ENCODE data around the gene HLA-DOA. TPM values are rescaled to one million over a fixed set of nuclear protein-coding genes. Genes with fewer than 3 reads are reported as not detected.

The HLA-DOA gene
- total and polyA plus RNA-seq, 2 donors (not counting 1 experiment from before 2014, with no cell fraction given), result 209 to 338 TPM

DNA sequence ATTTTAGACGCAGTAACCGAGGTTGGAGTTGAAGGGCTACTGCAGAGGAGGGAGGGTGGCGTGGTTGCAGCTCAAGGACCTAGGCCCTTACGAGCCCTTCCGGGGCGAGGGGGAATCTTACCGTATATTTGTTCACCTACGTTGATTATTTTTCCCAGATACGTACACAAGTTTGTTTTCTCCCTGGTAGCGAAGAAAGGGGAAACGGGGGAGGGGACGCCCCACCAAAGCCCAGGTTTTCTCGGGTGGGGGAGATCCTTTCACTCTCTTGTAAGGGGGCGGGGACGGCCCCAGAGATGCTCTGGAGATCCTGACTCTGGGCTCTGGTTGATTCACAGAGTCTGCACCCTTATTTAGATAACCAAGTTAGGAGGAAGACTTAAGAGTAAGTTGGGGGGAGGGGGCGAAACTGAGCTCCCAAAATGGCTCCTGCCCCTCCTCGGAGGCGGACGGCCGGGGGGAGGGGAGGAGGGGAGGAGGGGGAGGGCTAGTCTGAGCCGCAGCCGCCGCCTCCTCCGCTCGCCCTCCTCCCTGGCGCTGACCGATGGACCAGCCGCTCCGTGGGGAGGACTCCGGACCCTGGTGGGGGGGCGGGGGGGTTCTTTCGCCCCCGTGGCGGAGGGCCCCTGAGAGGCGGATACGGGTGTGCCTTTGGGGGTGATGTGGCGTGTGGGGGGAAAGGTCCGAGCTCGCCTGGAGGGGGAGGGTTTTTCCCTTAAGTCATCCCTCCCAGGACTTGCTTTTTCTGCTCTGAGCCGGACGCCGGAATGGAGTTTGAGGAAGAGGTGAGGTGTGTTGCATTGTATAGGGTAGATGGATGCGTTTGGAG is 38.8 kb downstream of the HLA-DOA start:
- Histone ChIP-seq H3K4me1 (ENCODE audit: control insufficient read depth in 2 of 2, insufficient read depth in 2 of 2, low read length in 2 of 2) (peaks cover 29 to 41% of the 10 kb centered on the region in 2 donors), H3K9me3 (ENCODE audit: control extremely low read depth in 1 of 3, control insufficient read depth in 2 of 3, insufficient read depth in 1 of 3, low read length in 2 of 3) (no peaks in the 10 kb centered on the region), H3K79me2 (ENCODE audit: control insufficient read depth, insufficient read depth, low read length) (peaks cover 61% of the 10 kb centered on the region), H3K4me2 (replicated peaks; ENCODE audit: low read depth, low read length, poor library complexity, severe bottlenecking) (peak overlapping the region; percentile 88), H3K9ac (ENCODE audit: low read length) (peak overlapping the region; percentile 91), H4K20me1 (ENCODE audit: control insufficient read depth, insufficient read depth, low read length, poor library complexity, severe bottlenecking) (peaks cover 35% of the 10 kb centered on the region), H3K27ac (ENCODE audit: low read length in 2 of 2) (peak overlapping the region; percentile 96), H3K36me3 (replicated peaks in 1 of 2; ENCODE audit: control extremely low read depth in 1 of 2, control insufficient read depth in 1 of 2, extremely low read depth in 1 of 2, insufficient read depth in 2 of 2, low read length in 1 of 2) (peaks cover 0 to 25% of the 10 kb centered on the region in 2 experiments), H3K27me3 (replicated peaks in 1 of 4; ENCODE audit: control extremely low read depth in 1 of 4, control insufficient read depth in 3 of 4, insufficient read depth in 4 of 4, low read length in 3 of 4) (no peaks in the 10 kb centered on the region), H2AFZ (ENCODE audit: insufficient read depth, low read depth, low read length, poor library complexity, severe bottlenecking) (peak overlapping the region; percentile 44), H3K4me3 (ENCODE audit: control extremely low read depth in 1 of 5, extremely low read depth in 1 of 5, insufficient read depth in 1 of 5, low read depth in 2 of 5, low read length in 4 of 5) (peak overlapping the region; percentile 68 to 100 (median 92))
- Mint-ChIP-seq H3K27me3 (no peaks in the 10 kb centered on the region), H3K9me3 (ENCODE audit: insufficient read depth) (no peaks in the 10 kb centered on the region), H3K27ac (peak overlapping the region; percentile 99), H3K4me1 (peaks cover 36% of the 10 kb centered on the region), H3K4me3 (peak overlapping the region; percentile 96)
- peak; percentile 84 for DNase-seq
- POLR2A ChIA-PET, result interaction anchor here (0.6 to 11.8 kb wide), 32 partner anchors 9 to 1306 kb away, joined by 3 to 349 read pairs (median 6); partner anchors contain the start of genes GPANK1, HLA-DMA, HLA-DMB and HLA-DPA1
- ATAC-seq (ENCODE audit: low read depth), result peak; percentile 6
- WGBS (ENCODE audit: insufficient coverage), result under 1% methylated on average over 24 of the region's 43 CpGs
- intact Hi-C loops (cut with micrococcal nuclease), result loop anchor here (5.0 kb wide), 3 partner anchors 57 to 793 kb away; partner anchors contain the start of genes AGPAT1 and RNF5
- CTCF ChIA-PET, result interaction anchor here (1.0 to 28.4 kb wide), 16 partner anchors 8 to 227 kb away, joined by 3 to 822 read pairs (median 15); partner anchors contain the start of genes HLA-DMA, HLA-DMB, PSMB8 and TAP1
- TF ChIP-seq, protein P1, sequence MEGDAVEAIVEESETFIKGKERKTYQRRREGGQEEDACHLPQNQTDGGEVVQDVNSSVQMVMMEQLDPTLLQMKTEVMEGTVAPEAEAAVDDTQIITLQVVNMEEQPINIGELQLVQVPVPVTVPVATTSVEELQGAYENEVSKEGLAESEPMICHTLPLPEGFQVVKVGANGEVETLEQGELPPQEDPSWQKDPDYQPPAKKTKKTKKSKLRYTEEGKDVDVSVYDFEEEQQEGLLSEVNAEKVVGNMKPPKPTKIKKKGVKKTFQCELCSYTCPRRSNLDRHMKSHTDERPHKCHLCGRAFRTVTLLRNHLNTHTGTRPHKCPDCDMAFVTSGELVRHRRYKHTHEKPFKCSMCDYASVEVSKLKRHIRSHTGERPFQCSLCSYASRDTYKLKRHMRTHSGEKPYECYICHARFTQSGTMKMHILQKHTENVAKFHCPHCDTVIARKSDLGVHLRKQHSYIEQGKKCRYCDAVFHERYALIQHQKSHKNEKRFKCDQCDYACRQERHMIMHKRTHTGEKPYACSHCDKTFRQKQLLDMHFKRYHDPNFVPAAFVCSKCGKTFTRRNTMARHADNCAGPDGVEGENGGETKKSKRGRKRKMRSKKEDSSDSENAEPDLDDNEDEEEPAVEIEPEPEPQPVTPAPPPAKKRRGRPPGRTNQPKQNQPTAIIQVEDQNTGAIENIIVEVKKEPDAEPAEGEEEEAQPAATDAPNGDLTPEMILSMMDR (IDR thresholded peaks at IDR 0.05), result no peak
- no peak for TF ChIP-seq EZH2 (IDR thresholded peaks at IDR 0.05; ENCODE audit: borderline replicate concordance, insufficient read depth, low read depth, low read length, poor library complexity, severe bottlenecking)

Measured in B cell (primary cell).